Karpas-422 (cell line): ENCODE data around the gene STARD9. TPM values are rescaled to one million over a fixed set of nuclear protein-coding genes. Genes with fewer than 3 reads are reported as not detected.

ENCODE experiments used
- DNase-seq: peaks from one replicate; pipeline ENCODE4 v3.0.0-alpha.2; 2015
- H2AFZ ChIP-seq: fragments of 200-600 bp; sonication (generic); 2 replicates; pipeline ENCODE4 v1.6.1; 2014; ENCODE audit warnings: antibody characterized with exemption, low read length, mixed read lengths
- H3K27ac ChIP-seq: fragments of 200-600 bp; sonication (generic); 2 replicates; pipeline ENCODE4 v1.5.1; 2014; ENCODE audit warnings: mild to moderate bottlenecking, low read length, moderate library complexity
- H3K27me3 ChIP-seq: fragments of 200-600 bp; sonication (generic); 2 replicates; pipeline ENCODE4 v1.6.1; 2014; ENCODE audit warnings: low read length, mixed read lengths
- H3K36me3 ChIP-seq: fragments of 200-600 bp; sonication (generic); 2 replicates; pipeline ENCODE4 v1.6.1; 2014; ENCODE audit warnings: low read length, mixed read lengths; ENCODE audit not compliant: insufficient read depth
- H3K4me1 ChIP-seq: fragments of 200-600 bp; sonication (generic); 2 replicates; pipeline ENCODE4 v1.6.1; 2014; ENCODE audit warnings: mild to moderate bottlenecking, low read length, mixed read lengths
- H3K4me2 ChIP-seq: fragments of 200-600 bp; sonication (generic); 2 replicates; pipeline ENCODE4 v1.6.1; 2014; ENCODE audit warnings: low read length, low read depth, mild to moderate bottlenecking; ENCODE audit not compliant: poor library complexity, severe bottlenecking
- H3K4me3 ChIP-seq: fragments of 200-600 bp; sonication (generic); 2 replicates; pipeline ENCODE4 v1.5.1; 2014; ENCODE audit warnings: mild to moderate bottlenecking, antibody characterized with exemption, low read length, mixed read lengths
- H3K79me2 ChIP-seq: fragments of 200-600 bp; sonication (generic); 2 replicates; pipeline ENCODE4 v1.6.1; 2014; ENCODE audit warnings: mild to moderate bottlenecking, low read length, mixed read lengths
- H3K9ac ChIP-seq: fragments of 200-600 bp; sonication (generic); 2 replicates; pipeline ENCODE4 v1.6.0; 2014; ENCODE audit warnings: low read length
- H3K9me2 ChIP-seq: fragments of 200-600 bp; sonication (generic), shearing (Covaris generic); replicated peaks from 2 replicates; pipeline ENCODE4 v1.6.0; 2014; ENCODE audit warnings: mild to moderate bottlenecking, low read length, moderate library complexity; ENCODE audit not compliant: insufficient read depth
- H3K9me3 ChIP-seq: fragments of 300-700, 200-600 bp; sonication (generic); 2 replicates; pipeline ENCODE4 v1.6.1; 2014; ENCODE audit warnings: low read length, mixed read lengths
- H4K20me1 ChIP-seq: fragments of 200-600 bp; sonication (generic); 2 replicates; pipeline ENCODE4 v1.6.1; 2014; ENCODE audit warnings: mild to moderate bottlenecking, antibody characterized with exemption, low read length, low read depth; ENCODE audit not compliant: insufficient read depth
- total RNA-seq: library from RNA; depleted of rRNA; stranded (reverse); fragments of >200 nt; shearing (Covaris generic); gene quantifications from 2 replicates; pipeline ENCODE4 v1.2.3, GENCODE V29; 2014; ENCODE audit warnings: low replicate concordance

Gene STARD9
- total RNA-seq, 1 experiment from 2014 or later, result 0.37 TPM

DNA sequence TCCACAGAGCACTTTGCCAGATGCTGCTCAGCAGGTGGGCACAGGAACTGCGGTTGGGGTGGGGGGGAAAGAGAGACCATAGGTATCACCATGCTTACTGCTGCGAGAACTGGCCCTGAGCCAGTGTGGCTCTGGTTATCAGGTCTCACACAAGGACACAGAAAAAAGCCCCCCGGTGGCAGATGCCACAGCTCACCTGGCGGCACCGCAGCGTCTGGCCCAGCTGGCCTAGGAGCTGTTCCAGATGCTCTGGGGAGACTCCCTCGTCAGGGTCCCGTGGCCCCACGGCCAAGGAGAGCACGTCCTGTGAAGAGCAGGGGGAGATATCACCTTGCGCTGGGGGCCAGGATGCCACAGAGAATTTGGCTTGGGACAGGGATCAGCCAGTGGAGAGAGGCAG is 150.7 kb downstream of the STARD9 start:
- Histone ChIP-seq H3K4me1 (no peaks in the 10 kb centered on the region), H3K36me3 (peaks cover 27% of the 10 kb centered on the region), H3K9me2 (no peaks in the 10 kb centered on the region), H3K4me2 (no peak overlapping the region), H3K9ac (no peak overlapping the region), H3K27ac (no peak overlapping the region), H3K27me3 (no peaks in the 10 kb centered on the region), H3K4me3 (no peak overlapping the region), H2AFZ (no peak overlapping the region), H3K9me3 (no peaks in the 10 kb centered on the region), H4K20me1 (0 out of 2 replicates have a peak, but pooled peaks cover 3% of the 10 kb centered on the region), H3K79me2 (no peaks in the 10 kb centered on the region)
- DNase-seq, result no peak

DNA sequence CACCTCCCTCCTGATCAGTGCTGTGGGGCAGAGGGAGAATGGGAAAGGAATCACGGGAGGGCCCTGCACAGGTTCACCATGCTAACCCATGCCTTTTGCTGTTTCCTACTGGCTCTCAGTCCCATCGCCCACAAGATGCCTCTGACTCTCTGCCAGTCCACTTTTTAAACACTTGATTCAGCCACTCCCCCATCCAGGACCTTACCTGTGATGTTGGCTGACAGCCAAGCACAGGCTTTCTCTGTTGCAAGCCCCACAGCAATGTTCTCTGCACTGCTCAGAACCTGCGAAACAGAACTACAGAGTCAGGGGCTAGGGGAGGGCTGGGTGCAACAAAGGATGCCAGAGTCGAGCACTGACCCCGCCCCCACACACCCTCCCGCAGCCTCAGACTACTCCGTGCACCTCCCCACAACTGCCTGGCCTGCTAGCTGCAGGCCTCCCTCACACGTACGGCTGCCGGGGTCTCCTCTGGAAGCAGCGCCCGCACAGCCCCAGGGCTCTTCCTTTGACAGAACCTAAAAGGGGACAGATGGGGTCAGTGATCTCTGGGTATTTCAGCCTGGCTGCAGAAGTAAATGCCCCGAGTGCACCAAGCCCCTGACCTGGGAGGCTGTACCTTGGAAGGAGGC is 152.5 kb downstream of the STARD9 start:
- no peak for DNase-seq
- H3K4me3 ChIP-seq, result no peak overlapping the region
- no peaks in the 10 kb centered on the region for H3K9me2 ChIP-seq
- H4K20me1 ChIP-seq, result 0 out of 2 replicates have a peak, but pooled peaks cover 3% of the 10 kb centered on the region
- no peaks in the 10 kb centered on the region for H3K27me3 ChIP-seq
- H3K9ac ChIP-seq, result no peak overlapping the region
- H3K27ac ChIP-seq, result no peak overlapping the region
- H3K36me3 ChIP-seq, result peaks cover 30% of the 10 kb centered on the region
- H3K79me2 ChIP-seq, result no peaks in the 10 kb centered on the region
- no peak overlapping the region for H3K4me2 ChIP-seq
- no peak overlapping the region for H2AFZ ChIP-seq
- H3K4me1 ChIP-seq, result no peaks in the 10 kb centered on the region
- no peaks in the 10 kb centered on the region for H3K9me3 ChIP-seq

DNA sequence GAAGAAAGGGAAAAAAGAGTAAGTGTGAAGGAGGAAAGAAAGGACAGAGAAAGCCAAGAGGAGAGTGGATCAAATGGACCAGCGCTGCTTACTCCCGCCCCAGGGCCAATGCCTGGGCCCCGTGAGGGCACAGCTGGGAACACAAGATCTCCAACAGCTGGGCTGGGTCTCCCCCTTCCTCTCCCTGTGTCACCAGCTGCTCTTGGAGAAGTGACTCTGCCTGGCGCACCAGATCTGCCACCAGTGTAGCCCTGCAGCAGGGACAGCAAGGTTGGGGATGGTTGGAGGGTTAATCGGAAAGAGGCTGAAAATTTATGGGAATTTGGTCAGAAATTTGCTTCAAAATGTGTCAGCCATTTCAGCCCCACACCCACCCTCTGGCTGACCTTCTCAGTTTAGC is 153.2 kb downstream of the STARD9 start:
- Histone ChIP-seq H2AFZ (no peak overlapping the region), H4K20me1 (no peaks in the 10 kb centered on the region), H3K4me3 (no peak overlapping the region), H3K4me2 (no peak overlapping the region), H3K9ac (no peak overlapping the region), H3K27ac (no peak overlapping the region), H3K27me3 (no peaks in the 10 kb centered on the region), H3K9me2 (no peaks in the 10 kb centered on the region), H3K4me1 (no peaks in the 10 kb centered on the region), H3K36me3 (peaks cover 27% of the 10 kb centered on the region), H3K79me2 (no peaks in the 10 kb centered on the region), H3K9me3 (no peaks in the 10 kb centered on the region)
- DNase-seq, result no peak

DNA sequence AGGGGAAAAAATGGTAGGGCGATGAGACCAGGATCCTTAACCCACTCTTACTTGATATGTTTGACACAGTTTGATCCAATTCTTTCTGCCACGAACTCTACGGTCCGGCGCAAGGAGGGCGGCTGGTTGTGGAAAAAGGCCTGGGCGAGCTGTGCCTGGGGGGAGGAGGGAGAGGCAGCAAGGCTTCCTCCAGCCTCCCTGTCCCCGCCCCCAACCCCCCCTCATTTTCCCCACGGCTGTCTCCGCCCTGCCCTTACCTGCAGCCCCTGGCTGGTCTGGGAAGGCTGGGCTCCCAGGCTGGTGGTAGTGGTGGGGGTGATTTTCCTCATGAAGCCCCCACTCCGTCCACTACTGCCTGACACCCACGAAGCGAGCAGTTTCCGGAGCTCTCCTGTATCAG is 153.6 kb downstream of the STARD9 start:
- H3K9ac ChIP-seq, result no peak overlapping the region
- H3K9me2 ChIP-seq, result no peaks in the 10 kb centered on the region
- no peak for DNase-seq
- 0 out of 2 replicates have a peak, but pooled peaks cover 2% of the 10 kb centered on the region for H3K79me2 ChIP-seq
- H3K27me3 ChIP-seq, result no peaks in the 10 kb centered on the region
- no peaks in the 10 kb centered on the region for H3K9me3 ChIP-seq
- H3K27ac ChIP-seq, result no peak overlapping the region
- H2AFZ ChIP-seq, result no peak overlapping the region
- H4K20me1 ChIP-seq, result no peaks in the 10 kb centered on the region
- H3K4me3 ChIP-seq, result no peak overlapping the region
- H3K36me3 ChIP-seq, result peaks cover 27% of the 10 kb centered on the region
- H3K4me1 ChIP-seq, result no peaks in the 10 kb centered on the region
- no peak overlapping the region for H3K4me2 ChIP-seq

DNA sequence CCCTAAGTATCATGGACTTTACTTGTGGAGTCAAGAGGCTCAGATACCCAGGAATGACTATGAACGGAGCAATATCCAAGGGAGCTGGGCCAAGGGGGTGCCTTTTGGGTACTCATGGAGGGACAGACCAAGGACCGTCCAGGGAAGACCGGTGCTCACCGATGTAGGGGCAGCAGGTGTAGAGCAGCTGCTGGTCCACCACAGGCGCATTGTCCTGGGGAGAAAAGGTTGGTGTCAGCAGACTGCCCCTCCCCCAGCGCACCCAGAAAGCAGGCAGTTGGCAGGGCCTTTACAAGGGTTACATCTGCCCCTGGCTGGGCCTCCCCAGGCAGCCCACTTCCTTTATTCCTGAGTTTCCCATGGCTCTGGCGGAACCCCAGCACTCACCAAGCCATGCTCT is 154.0 kb downstream of the STARD9 start:
- Histone ChIP-seq H3K4me3 (no peak overlapping the region), H3K36me3 (peaks cover 23% of the 10 kb centered on the region), H3K9ac (no peak overlapping the region), H3K4me2 (no peak overlapping the region), H3K27ac (no peak overlapping the region), H2AFZ (no peak overlapping the region), H4K20me1 (no peaks in the 10 kb centered on the region), H3K9me2 (no peaks in the 10 kb centered on the region), H3K4me1 (no peaks in the 10 kb centered on the region), H3K9me3 (no peaks in the 10 kb centered on the region), H3K79me2 (peaks cover 7% of the 10 kb centered on the region; the same call in 1 of the 2 replicates), H3K27me3 (no peaks in the 10 kb centered on the region)
- no peak for DNase-seq

DNA sequence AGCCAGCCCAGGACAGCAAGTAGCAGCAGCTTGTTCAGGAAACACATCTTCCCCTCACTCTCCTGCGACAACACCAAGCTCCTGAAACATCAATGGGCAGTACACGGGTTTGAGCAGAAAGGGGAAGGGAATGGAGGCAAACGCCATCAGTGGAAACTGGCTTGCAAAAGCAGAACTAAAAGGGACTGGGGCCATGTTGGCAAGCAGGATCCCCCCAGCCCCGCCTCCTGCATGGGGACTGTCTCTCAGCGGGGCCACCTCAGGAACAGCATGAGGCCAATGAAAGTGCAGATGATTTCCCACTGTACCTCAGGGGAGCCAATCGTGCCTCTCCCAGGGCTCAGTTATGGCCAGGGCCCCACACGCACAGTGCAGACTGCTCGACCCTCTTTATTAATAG is 154.7 kb downstream of the STARD9 start:
- Histone ChIP-seq H3K4me3 (no peak overlapping the region), H4K20me1 (no peaks in the 10 kb centered on the region), H3K4me2 (no peak overlapping the region), H3K27ac (no peak overlapping the region), H3K36me3 (peaks cover 23% of the 10 kb centered on the region), H3K9ac (no peak overlapping the region), H3K4me1 (peaks cover 2% of the 10 kb centered on the region; the same call in 1 of the 2 replicates), H3K27me3 (no peaks in the 10 kb centered on the region), H2AFZ (no peak overlapping the region), H3K79me2 (peaks cover 11% of the 10 kb centered on the region), H3K9me2 (no peaks in the 10 kb centered on the region), H3K9me3 (no peaks in the 10 kb centered on the region)
- no peak for DNase-seq

DNA sequence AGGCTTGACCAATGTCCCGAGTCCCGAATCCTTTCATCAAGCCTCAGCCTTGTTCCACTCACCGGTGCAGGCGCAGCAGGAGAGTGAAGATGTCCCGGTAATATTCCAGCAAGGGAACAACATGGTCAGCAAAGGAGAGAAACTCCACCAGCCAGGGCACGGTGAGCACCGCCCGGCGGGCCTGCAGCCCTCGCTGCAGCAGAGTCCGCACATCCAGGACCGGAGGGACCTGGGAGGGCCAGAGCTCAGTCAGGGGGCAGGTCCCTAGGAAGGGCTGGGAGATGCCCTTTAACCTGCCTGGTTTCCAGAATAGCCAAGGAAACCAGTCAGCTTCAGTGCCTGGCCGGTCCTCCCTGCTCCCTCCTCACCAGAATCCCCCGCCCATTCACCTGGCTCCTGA is 155.1 kb downstream of the STARD9 start:
- peaks cover 25% of the 10 kb centered on the region for H3K36me3 ChIP-seq
- H3K4me2 ChIP-seq, result no peak overlapping the region
- H3K9ac ChIP-seq, result no peak overlapping the region
- H4K20me1 ChIP-seq, result no peaks in the 10 kb centered on the region
- no peak for DNase-seq
- no peak overlapping the region for H2AFZ ChIP-seq
- peaks cover 6% of the 10 kb centered on the region for H3K4me1 ChIP-seq
- H3K9me3 ChIP-seq, result no peaks in the 10 kb centered on the region
- no peaks in the 10 kb centered on the region for H3K27me3 ChIP-seq
- no peak overlapping the region for H3K4me3 ChIP-seq
- H3K27ac ChIP-seq, result no peak overlapping the region
- no peaks in the 10 kb centered on the region for H3K9me2 ChIP-seq
- H3K79me2 ChIP-seq, result peaks cover 15% of the 10 kb centered on the region

DNA sequence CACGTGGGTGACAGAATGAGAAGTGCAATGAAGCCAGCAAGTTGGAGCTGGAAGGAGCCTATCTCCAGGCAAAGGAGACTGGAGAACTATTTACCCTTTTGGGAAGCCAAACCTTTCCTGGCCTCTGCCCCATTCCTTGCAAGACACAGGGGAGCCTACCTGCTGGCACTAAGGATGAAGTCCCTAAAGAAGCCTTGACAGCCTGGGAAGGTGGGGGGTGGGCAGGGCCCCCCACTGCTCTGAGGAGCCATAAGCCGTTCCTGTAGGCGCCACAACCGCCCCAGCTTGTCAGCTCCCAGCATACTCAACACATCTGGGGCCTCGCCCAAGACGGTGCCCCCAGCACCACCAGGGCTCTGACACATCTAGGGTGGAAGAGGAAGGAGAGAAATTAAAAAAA is 156.1 kb downstream of the STARD9 start:
- H3K4me1 ChIP-seq, result peaks cover 11% of the 10 kb centered on the region
- H3K9me2 ChIP-seq, result no peaks in the 10 kb centered on the region
- no peak overlapping the region for H3K4me3 ChIP-seq
- H3K9me3 ChIP-seq, result no peaks in the 10 kb centered on the region
- H3K79me2 ChIP-seq, result peaks cover 24% of the 10 kb centered on the region
- H2AFZ ChIP-seq, result no peak overlapping the region
- H3K36me3 ChIP-seq, result peaks cover 22% of the 10 kb centered on the region
- no peaks in the 10 kb centered on the region for H3K27me3 ChIP-seq
- H3K27ac ChIP-seq, result no peak overlapping the region
- H4K20me1 ChIP-seq, result no peaks in the 10 kb centered on the region; the same call in 1 of the 2 replicates
- H3K9ac ChIP-seq, result no peak overlapping the region
- no peak overlapping the region for H3K4me2 ChIP-seq
- DNase-seq, result no peak
